ENCODE data around the gene XPO4.

- no peak for TF ChIP-seq POLR2AphosphoS5 (IDR thresholded peaks at IDR 0.05)
- TF ChIP-seq EP300 (IDR thresholded peaks at IDR 0.05; ENCODE audit: low read depth): no peak
- no peak for TF ChIP-seq CTCF (IDR thresholded peaks at IDR 0.05)
- TF ChIP-seq POLR2A (IDR thresholded peaks at IDR 0.05): no peak
These were observed 120.3 kb downstream of the XPO4 start for GRCh38 chr13:20782116-20782708.
